NCI-H1436 treated with DMSO at 0.1 percent for 48 hours (cell line): ENCODE measurements around the gene AARS2.
A peak's percentile ranks its signal among the peaks of the same experiment; 100 is the strongest.

Experiments used
- DNase-seq: peaks from one replicate; lab custom pipeline; 2025; lab: John Stamatoyannopoulos, UW

The AARS2 gene

GRCh38 chr6:44275749-44276648 lies 37.1 kb downstream of the AARS2 start:
- no peak for DNase-seq

DNA sequence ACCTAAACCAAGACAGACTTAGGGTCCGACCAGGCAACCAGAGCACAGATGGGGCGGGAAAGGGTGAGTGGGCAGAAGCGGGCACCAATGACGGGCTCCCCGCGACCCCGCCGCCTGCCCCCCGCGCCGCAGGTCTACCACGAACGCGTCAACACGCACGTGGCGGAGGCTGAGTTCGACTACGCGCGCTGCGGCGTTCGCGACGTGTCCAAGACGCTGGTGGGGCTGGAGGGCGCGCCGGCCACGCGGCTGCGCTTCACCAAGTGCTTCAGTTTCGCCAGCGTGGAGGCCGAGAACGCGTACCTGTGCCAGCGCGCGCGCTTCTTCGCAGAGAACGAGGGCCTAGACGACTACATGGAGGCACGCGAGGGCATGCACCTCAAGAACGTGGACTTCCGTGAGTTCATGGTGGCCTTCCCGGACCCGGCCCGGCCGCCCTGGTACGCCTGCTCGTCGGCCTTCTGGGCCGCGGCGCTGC lies 37.8 kb downstream of the AARS2 start:
- DNase-seq = no peak

- DNase-seq = no peak
These were observed 39.5 kb downstream of the AARS2 start for GRCh38 chr6:44273617-44274016.

DNA sequence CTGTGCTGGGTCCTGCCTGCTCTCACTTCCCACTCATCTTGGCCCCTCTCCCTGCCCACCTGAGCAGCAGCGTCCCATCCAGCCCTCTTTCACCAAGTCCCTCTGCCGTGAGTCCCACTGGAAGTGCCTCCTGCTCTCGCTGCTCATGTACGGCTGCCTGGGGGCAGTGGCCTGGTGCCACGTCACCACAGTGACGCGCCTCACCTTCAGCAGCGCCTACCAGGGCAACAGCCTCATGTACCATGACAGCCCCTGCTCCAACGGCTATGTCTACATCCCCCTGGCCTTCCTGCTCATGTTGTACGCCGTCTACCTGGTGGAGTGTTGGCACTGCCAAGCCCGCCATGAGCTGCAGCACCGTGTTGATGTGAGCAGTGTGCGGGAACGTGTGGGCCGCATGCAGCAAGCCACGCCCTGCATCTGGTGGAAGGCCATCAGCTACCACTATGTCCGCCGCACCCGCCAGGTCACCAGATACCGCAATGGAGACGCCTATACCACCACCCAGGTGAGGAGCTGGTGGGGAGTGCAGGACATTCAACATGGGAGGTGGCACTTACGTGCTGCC lies 40.1 kb downstream of the AARS2 start:
- DNase-seq = no peak

- no peak for DNase-seq
These were observed 40.6 kb downstream of the AARS2 start for GRCh38 chr6:44272529-44272928.

GRCh38 chr6:44271914-44272313 lies 41.2 kb downstream of the AARS2 start:
- no peak for DNase-seq

DNA sequence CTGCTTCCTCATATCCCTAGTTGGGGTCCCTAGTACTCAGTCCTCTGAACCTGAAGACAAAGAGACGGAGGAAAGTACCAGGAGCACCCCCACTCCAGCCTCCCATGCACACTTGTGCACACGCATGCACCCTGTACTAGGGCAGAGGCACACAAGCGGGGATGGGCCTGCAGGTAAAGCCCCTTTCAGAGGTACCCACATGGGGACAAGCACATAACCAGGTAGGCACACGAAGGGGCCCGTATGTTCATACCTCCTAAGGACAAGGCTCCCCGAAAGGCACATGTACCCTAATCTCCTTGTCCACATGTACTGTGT lies 41.8 kb downstream of the AARS2 start:
- no peak for DNase-seq

DNA sequence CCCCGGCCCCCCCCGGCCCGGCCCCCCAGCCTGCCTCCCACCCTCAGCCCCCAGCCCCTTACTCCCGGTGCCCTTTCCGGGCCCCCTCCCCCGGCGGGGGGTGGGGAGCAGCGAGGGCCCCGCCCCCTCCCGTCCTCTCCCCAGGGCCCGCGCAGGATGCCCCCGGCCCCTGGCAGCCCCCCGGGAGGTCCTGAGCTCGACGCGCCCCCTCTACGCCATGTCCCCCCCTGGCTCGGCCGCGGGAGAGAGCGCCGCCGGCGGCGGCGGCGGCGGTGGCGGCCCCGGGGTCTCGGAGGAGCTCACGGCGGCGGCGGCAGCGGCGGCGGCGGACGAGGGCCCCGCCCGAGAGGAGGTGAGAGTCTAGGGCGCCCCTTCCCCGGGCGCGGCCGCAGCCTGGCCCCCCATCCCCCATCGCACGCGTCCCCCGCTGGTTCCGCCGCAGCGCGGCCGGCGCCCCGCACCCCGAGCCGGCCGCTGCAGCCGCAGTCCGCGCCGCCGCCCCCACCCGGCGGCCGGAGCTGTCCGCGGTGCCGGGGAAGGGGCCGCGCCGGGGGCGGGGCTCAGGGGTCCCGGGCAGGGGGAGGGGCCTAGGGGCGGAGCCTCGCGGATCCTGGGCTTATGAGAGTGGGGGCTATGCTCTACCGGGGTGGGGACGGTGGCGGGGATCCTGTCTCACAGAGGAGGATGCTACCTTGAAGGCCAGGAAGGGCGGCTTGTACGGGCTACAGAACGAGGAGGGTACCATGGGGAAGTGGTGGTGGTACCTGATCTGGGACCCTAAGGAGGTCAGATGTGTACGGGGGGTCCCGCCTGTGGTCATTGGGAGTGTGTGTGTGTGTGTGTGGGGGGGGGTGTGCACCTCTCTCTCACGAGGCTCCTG lies 42.4 kb downstream of the AARS2 start:
- DNase-seq = no peak

GRCh38 chr6:44269921-44270525 lies 43.1 kb downstream of the AARS2 start, which contains the start of gene TMEM151B:
Gene TMEM151B, plus strand, starts transcription at chr6:44270450. Its CDS starts 293 bp downstream, at chr6:44270743.
- no peak for DNase-seq

DNA sequence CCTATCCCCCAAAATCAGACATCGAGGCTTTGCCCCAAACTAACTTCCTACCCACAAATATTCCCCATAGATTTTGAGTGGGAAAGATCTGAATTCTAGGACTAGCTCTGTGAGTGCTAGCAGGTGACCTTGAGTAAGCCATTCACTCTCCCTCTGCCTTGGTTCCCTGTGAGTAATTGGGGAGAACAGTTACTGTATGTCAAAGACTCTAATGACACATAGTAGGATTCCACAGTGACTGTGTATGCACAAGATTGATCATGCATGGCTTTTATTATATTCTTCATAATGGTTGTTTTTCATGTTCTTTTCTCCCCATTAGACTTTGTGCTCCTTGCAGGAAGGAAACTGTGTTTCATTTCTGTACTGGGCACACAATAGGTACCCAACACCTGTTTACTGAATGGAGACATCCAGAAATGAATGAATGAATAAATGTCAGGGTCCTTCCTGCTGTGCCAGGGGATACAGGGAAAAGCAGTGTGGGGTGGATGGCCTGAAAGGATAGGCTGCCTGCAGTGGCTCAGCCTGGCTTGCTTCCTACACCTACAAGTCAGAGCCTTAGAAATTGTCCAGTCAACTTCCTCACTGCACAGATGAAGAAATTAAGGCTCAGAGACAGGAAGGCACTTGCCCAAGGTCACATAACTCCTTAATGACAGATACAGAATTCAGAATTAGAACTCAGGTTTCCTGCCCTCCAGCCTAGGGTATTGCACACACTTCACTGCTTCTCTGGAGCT lies 43.8 kb downstream of the AARS2 start:
- DNase-seq = no peak

DNA sequence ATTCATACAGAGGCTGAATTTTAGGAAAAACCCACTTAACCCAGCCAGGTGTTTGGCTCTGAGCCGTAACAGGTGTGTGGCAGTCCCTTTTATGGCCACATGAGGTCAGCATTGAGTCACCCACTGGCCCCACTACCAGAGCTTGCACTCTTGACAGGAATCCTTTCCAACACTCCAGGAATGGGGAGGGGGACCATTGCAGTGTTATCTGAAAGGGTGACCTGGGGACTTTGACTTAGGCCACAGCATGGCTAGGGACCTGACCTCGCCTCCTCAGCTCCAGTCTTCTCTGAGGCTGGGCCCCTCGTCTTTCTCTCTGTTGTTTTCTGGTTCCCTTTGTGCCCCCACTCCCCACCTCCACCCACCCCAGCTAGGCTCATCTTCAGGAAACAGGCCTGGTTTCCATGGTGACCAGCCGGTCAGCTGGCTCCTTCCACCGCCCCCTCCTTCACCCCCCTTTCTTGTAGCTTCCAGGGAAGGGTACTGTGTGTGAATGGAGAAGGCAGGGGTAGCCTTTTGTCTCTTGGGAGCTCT lies 45.0 kb downstream of the AARS2 start:
- DNase-seq = no peak

DNA sequence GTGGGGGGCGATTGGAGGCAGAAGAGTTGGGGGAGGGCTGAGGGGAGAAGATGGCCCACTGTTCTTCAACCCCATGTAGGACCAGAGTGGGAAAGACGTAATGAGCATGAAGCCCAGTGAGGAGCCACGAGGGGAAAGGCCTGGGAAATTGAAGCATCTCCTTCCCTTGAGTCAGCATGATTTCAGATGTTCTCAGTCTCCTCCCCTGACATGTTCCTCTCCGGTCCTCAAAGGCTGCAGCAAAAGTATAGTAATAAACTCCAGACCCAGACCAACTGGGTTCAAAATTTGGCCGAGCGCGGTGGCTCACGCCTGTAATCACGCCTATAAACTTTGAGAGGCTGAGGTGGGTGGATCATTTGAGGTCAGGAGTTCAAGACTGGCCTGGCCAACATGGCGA lies 45.9 kb downstream of the AARS2 start:
- no peak for DNase-seq

DNA sequence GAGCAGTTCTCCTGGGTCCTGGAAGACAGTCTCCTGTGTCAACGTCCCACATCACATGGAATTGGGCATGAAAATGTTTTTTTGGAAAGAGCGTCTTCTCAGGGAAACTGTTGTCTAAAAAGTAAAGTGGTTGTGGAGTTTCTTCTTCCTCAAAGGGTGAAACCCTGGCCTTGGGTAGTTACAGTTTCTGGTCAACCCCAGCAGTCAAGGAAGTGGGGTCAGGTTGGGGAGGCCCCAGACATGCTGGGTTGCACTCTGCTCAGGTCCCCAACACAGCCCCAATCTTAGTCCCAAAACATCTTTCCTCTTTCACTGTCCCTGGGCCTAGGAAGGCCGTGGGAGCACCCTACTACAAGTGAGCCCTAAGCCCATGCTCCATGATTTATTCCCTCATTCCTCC lies 46.8 kb downstream of the AARS2 start:
- DNase-seq = no peak

DNA sequence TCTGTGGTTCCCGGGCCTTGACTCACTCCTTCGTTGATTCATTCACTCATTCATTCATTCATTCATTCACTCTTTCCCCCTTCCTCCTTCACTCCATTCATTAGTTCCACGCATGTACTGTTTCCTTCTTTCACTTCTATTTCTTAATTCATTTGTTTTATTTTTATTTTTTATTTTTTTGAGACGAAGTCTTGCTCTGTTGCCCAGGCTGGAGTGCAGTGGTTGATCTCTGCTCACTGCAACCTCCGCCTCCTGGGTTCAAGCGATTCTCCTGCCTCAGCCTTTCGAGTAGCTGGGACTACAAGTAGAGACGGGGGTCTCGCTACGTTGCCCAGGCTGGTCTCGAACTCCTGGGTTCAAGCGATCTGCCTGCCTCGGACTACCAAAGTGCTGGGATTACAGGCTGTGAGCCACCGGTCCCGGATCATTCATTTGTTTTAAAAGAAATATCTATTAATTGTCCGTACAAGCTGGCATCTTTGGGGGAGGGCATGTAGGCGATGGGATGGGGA lies 47.4 kb downstream of the AARS2 start:
- DNase-seq = no peak

GRCh38 chr6:44265007-44265721 lies 48.0 kb downstream of the AARS2 start, which contains the start of gene NFKBIE:
Gene NFKBIE, minus strand, starts transcription at chr6:44265551. Its CDS starts 205 bp downstream, at chr6:44265346.
- peak; percentile 35 for DNase-seq

DNA sequence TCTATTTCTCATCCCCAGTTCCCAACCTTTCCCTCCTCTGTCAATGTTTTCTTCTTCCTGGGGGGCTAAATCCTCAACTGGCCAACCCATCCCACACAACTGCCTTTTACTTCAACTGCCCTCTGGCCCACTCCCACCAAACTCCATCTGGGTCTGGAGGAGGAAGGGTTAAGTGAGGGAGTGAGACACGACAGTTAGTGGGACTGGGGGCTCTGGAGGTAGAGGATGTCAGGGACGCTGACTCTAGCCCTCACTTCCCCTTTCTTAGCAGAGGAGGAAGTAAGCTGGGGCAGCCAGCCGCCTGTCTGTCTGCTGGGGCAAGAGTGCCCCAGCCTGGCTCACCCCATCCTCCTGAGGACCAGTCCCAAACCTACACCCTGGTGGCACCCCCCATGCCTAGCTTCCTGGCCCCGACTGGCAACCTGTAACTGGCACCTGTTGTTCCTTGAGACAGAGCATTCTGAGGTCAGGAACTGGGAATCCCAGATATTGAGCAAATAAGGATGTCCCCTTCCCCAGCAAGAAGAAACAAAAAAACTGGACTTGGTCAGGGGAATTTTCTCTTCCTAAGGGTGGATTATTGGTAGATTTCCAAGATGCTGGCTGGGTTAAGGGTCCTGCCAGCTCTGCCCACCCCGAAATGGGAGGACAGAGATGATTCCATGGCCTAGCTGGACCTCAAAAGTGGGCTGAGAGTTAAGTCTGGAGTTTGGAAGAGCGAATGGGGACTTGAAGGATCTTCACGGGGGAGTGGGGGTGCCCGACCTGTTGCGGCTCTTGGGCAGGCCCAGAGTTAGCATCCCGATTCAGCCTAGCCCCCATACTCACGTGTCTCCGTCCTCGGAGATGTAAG lies 48.8 kb downstream of the AARS2 start:
- no peak for DNase-seq

- no peak for DNase-seq
These were observed 49.6 kb downstream of the AARS2 start for GRCh38 chr6:44263354-44264100.
